ENCODE results near the gene AGBL3. TPM values are rescaled to one million over a fixed set of nuclear protein-coding genes. Genes with fewer than 3 reads are reported as not detected.

Gene AGBL3
- polyA plus RNA-seq, 2 of the 4 experiments (the other 2 are of a cell fraction): 2.2 to 4.3 TPM

DNA sequence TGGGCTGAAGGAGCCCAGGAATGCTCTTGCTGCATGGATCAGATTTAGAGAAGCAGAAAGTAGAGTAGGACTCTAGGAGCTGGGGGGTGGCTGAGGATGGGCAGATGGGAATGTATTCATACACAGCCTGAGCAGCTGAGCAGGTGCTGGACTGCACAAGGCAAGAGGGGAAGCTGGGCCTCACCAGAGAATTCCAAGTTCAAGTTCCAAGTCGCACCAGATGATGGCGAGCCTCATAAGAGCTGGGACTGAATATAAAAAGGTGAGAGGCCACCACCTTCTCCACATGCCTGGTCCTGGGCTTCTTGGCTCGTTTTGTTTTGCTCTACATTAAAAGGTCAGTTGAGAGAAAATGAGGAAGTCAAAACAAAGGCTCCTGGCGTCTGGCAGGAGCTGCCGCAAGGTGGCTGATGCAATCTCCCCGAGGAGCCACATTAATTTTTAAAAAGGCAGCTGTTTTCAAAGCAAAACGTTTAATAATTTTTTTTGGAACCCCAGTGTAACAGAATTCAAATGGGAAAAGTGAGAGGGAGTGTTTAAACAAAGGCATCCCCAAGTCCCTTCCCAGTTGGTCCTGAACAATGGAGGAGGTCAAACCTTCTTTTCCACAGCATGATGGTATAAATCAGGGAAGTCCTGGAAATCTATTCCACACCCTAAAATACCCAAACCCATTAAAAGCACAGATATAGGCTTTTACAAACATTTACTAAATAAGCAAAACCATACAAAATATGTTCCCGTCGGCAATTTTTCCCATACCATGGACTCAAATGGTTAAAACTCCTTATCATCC lies 174.7 kb downstream of the AGBL3 start:
- TF ChIP-seq REST (IDR thresholded peaks at IDR 0.05) (0 out of 2 replicates have a peak, but pooled peaks have one; percentile 1), HOXB13 (CRISPR knock-in tag; IDR thresholded peaks at IDR 0.05; ENCODE audit: low read depth) (no peak), MAFK (IDR thresholded peaks at IDR 0.05; ENCODE audit: partially characterized antibody) (peak; percentile 40), JUNB (IDR thresholded peaks at IDR 0.05) (no peak)
- no peak for FAIRE-seq
- DNase-seq (ENCODE audit: low read depth in 1 of 2, low spot score in 1 of 2): no peak
- POLR2A ChIA-PET: interaction anchor here (1.4 kb wide), 1 partner anchor 10 kb away, joined by 4 read pairs; the partner anchor contains the start of gene CYREN
- Histone ChIP-seq H3K4me2 (peak overlapping the region; percentile 53), H3K4me3 (no peak overlapping the region), H3K9me3 (peaks cover 36% of the 10 kb centered on the region), H3K27ac (peak overlapping the region; percentile 73 to 75), H3K4me1 (peaks cover 17% of the 10 kb centered on the region)
- CTCF ChIA-PET: interaction anchor here (0.6 to 4.5 kb wide), 4 partner anchors 8 to 411 kb away, joined by 4 to 31 read pairs (median 4); partner anchors contain the start of gene CYREN
- 77% methylated on average over 9 of the region's 9 CpGs for WGBS (ENCODE audit: missing lambda C conversion rate)
- ATAC-seq: 0 out of 6 replicates have a peak, but pooled peaks of 1 of the 2 experiments have one; percentile 11

DNA sequence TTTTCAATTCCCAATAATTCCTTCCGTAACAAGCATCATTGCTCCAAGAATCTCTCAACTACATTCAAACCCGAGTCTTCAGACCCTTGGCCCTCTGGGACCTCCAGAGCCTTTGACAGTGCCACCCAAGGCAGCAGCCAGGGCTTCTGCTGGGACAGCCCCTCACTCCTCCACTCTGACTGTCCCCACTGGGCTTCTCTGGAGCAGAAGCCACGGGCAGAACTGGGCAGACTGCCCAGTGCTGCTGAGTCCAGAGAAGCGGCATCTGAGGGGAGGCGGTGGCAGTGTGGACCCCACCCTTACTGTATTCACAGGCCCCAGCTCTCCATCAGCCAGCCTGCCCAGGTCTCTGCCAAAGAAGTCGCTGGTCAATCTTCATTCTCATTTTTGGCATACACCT lies 175.4 kb downstream of the AGBL3 start:
- peaks cover 17% of the 10 kb centered on the region for H3K4me1 ChIP-seq
- TF ChIP-seq RFX5 (IDR thresholded peaks at IDR 0.05): no peak
- TF ChIP-seq EHMT2 (IDR thresholded peaks at IDR 0.05; ENCODE audit: low read depth): no peak
- no peak for TF ChIP-seq MAZ (IDR thresholded peaks at IDR 0.05; ENCODE audit: borderline replicate concordance, low read depth, low read length)
- no peak for TF ChIP-seq RAD21 (conservative IDR thresholded peaks at IDR 0.05 in 1 of 2, IDR thresholded peaks at IDR 0.05 in 1 of 2)
- TF ChIP-seq, protein P1, sequence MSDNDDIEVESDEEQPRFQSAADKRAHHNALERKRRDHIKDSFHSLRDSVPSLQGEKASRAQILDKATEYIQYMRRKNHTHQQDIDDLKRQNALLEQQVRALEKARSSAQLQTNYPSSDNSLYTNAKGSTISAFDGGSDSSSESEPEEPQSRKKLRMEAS (IDR thresholded peaks at IDR 0.05): no peak
- TF ChIP-seq ZNF302 (CRISPR knock-in tag; IDR thresholded peaks at IDR 0.05): no peak
- TF ChIP-seq HOXB13 (CRISPR knock-in tag; IDR thresholded peaks at IDR 0.05; ENCODE audit: low read depth): no peak
- no peak for TF ChIP-seq RNF2 (IDR thresholded peaks at IDR 0.05; ENCODE audit: borderline replicate concordance, low read depth)
- no peak for TF ChIP-seq POLR2A (IDR thresholded peaks at IDR 0.05; ENCODE audit: low read length)
- no peak for TF ChIP-seq FOXS1 (CRISPR knock-in tag; IDR thresholded peaks at IDR 0.05)
- no peak for TF ChIP-seq ZC3H11A (IDR thresholded peaks at IDR 0.05)
- no peak for TF ChIP-seq ZFP36 (IDR thresholded peaks at IDR 0.05; ENCODE audit: borderline replicate concordance, partially characterized antibody)
- no peak for TF ChIP-seq EP300 (IDR thresholded peaks at IDR 0.05)
- no peak for TF ChIP-seq EHF (CRISPR knock-in tag; IDR thresholded peaks at IDR 0.05)
- no peak for TF ChIP-seq ZSCAN20 (CRISPR knock-in tag; IDR thresholded peaks at IDR 0.05)
- WGBS (ENCODE audit: missing lambda C conversion rate): 94% methylated on average over 6 of the region's 6 CpGs
- ChIA-PET POLR2A (interaction anchor here (1.4 kb wide), 1 partner anchor 9 kb away, joined by 4 read pairs; the partner anchor contains the start of gene CYREN), CTCF (interaction anchor here (1.5 to 1.6 kb wide), 2 partner anchors 175 to 208 kb away, joined by 3 to 4 read pairs; no protein-coding TSS in a partner anchor)
- no peak overlapping the region for H3K27ac ChIP-seq
- DNase-seq (ENCODE audit: low read depth in 1 of 2, low spot score in 1 of 2) (no peak), FAIRE-seq (no peak), ATAC-seq (no peak; a peak in 1 of 6 replicates)
- H3K4me3 ChIP-seq: no peak overlapping the region
- no peak overlapping the region for H3K4me2 ChIP-seq
- H3K9me3 ChIP-seq: peaks cover 30% of the 10 kb centered on the region
